Measurements from ENCODE around the gene TTC8. TPM values are rescaled to one million over a fixed set of nuclear protein-coding genes. Genes with fewer than 3 reads are reported as not detected.

The TTC8 gene
- total RNA-seq, 1 donor from 2014 or later: 27.2 TPM

GRCh38 chr14:88823968-88824313 lies 510 bp upstream of the TTC8 start:
- H3K4me3 Mint-ChIP-seq (ENCODE audit: unreplicated experiment): peak overlapping the region; percentile 77
- H3K4me1 Mint-ChIP-seq (ENCODE audit: low read depth): peaks cover 29% of the 10 kb centered on the region
- H3K36me3 Mint-ChIP-seq (ENCODE audit: low read depth): no peaks in the 10 kb centered on the region
- TF ChIP-seq CTCF (IDR thresholded peaks at IDR 0.05): no peak
- peaks cover 9% of the 10 kb centered on the region for H3K27me3 Mint-ChIP-seq (ENCODE audit: low read depth)
- H3K9me3 Mint-ChIP-seq (ENCODE audit: low read depth): no peaks in the 10 kb centered on the region
- H3K27ac Mint-ChIP-seq (ENCODE audit: unreplicated experiment): peak overlapping the region; percentile 99
- no peak for DNase-seq (ENCODE audit: low spot score)

GRCh38 chr14:88825078-88825458 lies 617 bp downstream of the TTC8 start:
- H3K27me3 Mint-ChIP-seq (ENCODE audit: low read depth): no peaks in the 10 kb centered on the region
- H3K4me3 Mint-ChIP-seq (ENCODE audit: unreplicated experiment): peak overlapping the region; percentile 77
- TF ChIP-seq CTCF (IDR thresholded peaks at IDR 0.05): no peak
- peaks cover 36% of the 10 kb centered on the region for H3K4me1 Mint-ChIP-seq (ENCODE audit: low read depth)
- H3K36me3 Mint-ChIP-seq (ENCODE audit: low read depth): no peaks in the 10 kb centered on the region
- no peaks in the 10 kb centered on the region for H3K9me3 Mint-ChIP-seq (ENCODE audit: low read depth)
- DNase-seq (ENCODE audit: low spot score): no peak
- H3K27ac Mint-ChIP-seq (ENCODE audit: unreplicated experiment): peak overlapping the region; percentile 99

GRCh38 chr14:88825503-88825902 lies 1.1 kb downstream of the TTC8 start:
- DNase-seq (ENCODE audit: low spot score): no peak
- Mint-ChIP-seq H3K4me3 (ENCODE audit: unreplicated experiment) (peak overlapping the region; percentile 77), H3K4me1 (ENCODE audit: low read depth) (peaks cover 38% of the 10 kb centered on the region), H3K9me3 (ENCODE audit: low read depth) (no peaks in the 10 kb centered on the region), H3K27ac (ENCODE audit: unreplicated experiment) (peak overlapping the region; percentile 99), H3K36me3 (ENCODE audit: low read depth) (no peaks in the 10 kb centered on the region), H3K27me3 (ENCODE audit: low read depth) (no peaks in the 10 kb centered on the region)
- TF ChIP-seq CTCF (IDR thresholded peaks at IDR 0.05): no peak

GRCh38 chr14:88829188-88829587 lies 4.7 kb downstream of the TTC8 start:
- no peak overlapping the region for H3K27ac Mint-ChIP-seq (ENCODE audit: unreplicated experiment)
- no peaks in the 10 kb centered on the region for H3K27me3 Mint-ChIP-seq (ENCODE audit: low read depth)
- no peak for TF ChIP-seq CTCF (IDR thresholded peaks at IDR 0.05)

GRCh38 chr14:88829685-88830302 lies 5.3 kb downstream of the TTC8 start:
- no peak for TF ChIP-seq CTCF (IDR thresholded peaks at IDR 0.05)
- no peak for DNase-seq (ENCODE audit: low spot score)
- no peaks in the 10 kb centered on the region for H3K36me3 Mint-ChIP-seq (ENCODE audit: low read depth)
- peaks cover 68% of the 10 kb centered on the region for H3K4me1 Mint-ChIP-seq (ENCODE audit: low read depth)
- no peak overlapping the region for H3K27ac Mint-ChIP-seq (ENCODE audit: unreplicated experiment)
- H3K27me3 Mint-ChIP-seq (ENCODE audit: low read depth): no peaks in the 10 kb centered on the region
- no peak overlapping the region for H3K4me3 Mint-ChIP-seq (ENCODE audit: unreplicated experiment)
- no peaks in the 10 kb centered on the region for H3K9me3 Mint-ChIP-seq (ENCODE audit: low read depth)

More at GRCh38 chr14:88829188-88829587, 4.7 kb downstream of the TTC8 start:
- H3K9me3 Mint-ChIP-seq (ENCODE audit: low read depth): no peaks in the 10 kb centered on the region
- no peaks in the 10 kb centered on the region for H3K36me3 Mint-ChIP-seq (ENCODE audit: low read depth)
- no peak overlapping the region for H3K4me3 Mint-ChIP-seq (ENCODE audit: unreplicated experiment)
- peaks cover 62% of the 10 kb centered on the region for H3K4me1 Mint-ChIP-seq (ENCODE audit: low read depth)
- DNase-seq (ENCODE audit: low spot score): no peak
